Measurements from ENCODE around the gene DLX3.

DNA sequence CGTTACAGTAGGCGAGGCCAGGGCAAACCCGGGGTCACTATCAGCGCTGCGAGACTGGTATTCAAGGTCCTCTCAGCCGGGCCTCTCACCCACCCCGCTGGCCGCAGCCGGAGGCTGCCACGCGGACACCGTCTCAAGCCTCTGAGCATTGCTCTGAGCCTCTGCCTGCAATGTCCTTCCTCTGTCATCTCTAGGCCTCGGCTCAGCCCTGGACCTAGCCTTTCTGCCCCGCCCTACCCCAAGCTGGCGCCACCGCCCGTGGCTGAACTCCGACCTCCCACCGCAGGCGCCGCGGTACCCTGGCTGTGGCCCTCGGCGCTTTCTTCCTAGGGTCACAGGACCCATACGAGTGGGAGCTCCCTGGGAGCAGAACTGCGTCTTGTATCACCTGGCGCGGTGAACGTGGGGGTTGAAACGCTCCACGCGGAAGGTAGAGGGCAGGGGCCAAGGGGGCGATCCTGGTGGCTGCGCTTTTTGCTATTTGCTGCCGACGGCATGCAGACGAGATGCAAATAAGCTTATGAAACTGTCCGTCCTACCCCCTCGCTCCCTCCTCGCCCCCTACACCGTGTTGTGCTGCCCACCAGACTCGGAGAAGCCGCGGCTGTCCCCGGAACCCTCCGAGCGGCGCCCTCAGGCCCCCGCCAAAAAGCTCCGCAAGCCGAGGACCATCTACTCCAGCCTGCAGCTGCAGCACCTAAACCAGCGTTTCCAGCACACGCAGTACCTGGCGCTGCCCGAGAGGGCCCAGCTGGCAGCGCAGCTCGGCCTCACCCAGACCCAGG, 22.3 kb downstream of the DLX3 start:
- TF ChIP-seq, protein P1, sequence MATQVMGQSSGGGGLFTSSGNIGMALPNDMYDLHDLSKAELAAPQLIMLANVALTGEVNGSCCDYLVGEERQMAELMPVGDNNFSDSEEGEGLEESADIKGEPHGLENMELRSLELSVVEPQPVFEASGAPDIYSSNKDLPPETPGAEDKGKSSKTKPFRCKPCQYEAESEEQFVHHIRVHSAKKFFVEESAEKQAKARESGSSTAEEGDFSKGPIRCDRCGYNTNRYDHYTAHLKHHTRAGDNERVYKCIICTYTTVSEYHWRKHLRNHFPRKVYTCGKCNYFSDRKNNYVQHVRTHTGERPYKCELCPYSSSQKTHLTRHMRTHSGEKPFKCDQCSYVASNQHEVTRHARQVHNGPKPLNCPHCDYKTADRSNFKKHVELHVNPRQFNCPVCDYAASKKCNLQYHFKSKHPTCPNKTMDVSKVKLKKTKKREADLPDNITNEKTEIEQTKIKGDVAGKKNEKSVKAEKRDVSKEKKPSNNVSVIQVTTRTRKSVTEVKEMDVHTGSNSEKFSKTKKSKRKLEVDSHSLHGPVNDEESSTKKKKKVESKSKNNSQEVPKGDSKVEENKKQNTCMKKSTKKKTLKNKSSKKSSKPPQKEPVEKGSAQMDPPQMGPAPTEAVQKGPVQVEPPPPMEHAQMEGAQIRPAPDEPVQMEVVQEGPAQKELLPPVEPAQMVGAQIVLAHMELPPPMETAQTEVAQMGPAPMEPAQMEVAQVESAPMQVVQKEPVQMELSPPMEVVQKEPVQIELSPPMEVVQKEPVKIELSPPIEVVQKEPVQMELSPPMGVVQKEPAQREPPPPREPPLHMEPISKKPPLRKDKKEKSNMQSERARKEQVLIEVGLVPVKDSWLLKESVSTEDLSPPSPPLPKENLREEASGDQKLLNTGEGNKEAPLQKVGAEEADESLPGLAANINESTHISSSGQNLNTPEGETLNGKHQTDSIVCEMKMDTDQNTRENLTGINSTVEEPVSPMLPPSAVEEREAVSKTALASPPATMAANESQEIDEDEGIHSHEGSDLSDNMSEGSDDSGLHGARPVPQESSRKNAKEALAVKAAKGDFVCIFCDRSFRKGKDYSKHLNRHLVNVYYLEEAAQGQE (IDR thresholded peaks at IDR 0.05; ENCODE audit: low read depth), result no peak
- no peak for TF ChIP-seq FOXM1 (IDR thresholded peaks at IDR 0.05; ENCODE audit: borderline replicate concordance, low read depth)
- no peak for TF ChIP-seq MAX (IDR thresholded peaks at IDR 0.05)

Data from Ishikawa (cell line).